GM23248 (cell line): ENCODE results near the gene PDIA5. TPM values are rescaled to one million over a fixed set of nuclear protein-coding genes. Genes with fewer than 3 reads are reported as not detected.

Experiments
- DNase-seq: peaks from one replicate; pipeline ENCODE4 v3.0.0-alpha.2; 2015
- H2AFZ ChIP-seq: fragments of 200-600 bp; sonication (generic); 2 replicates; pipeline ENCODE4 v1.6.1; 2016; ENCODE audit warnings: antibody characterized with exemption
- H3F3A ChIP-seq: fragments of 200-600 bp; sonication (generic); 2 replicates; pipeline ENCODE4 v1.6.1; 2016; ENCODE audit warnings: mild to moderate bottlenecking, antibody characterized with exemption, mixed run types; ENCODE audit not compliant: insufficient read depth
- H3K27ac ChIP-seq: fragments of 200-600 bp; sonication (generic); 2 replicates; pipeline ENCODE4 v1.5.1; 2016; ENCODE audit warnings: mild to moderate bottlenecking
- H3K27me3 ChIP-seq: fragments of 200-600 bp; sonication (generic); replicated peaks from 2 replicates; pipeline ENCODE4 v1.6.1; 2016; ENCODE audit warnings: mild to moderate bottlenecking; ENCODE audit not compliant: insufficient read depth
- H3K36me3 ChIP-seq: fragments of 200-600 bp; sonication (generic); 2 replicates; pipeline ENCODE4 v1.6.1; 2016; ENCODE audit warnings: low read depth, mild to moderate bottlenecking
- H3K4me1 ChIP-seq: fragments of 200-600 bp; sonication (generic); 2 replicates; pipeline ENCODE4 v1.6.1; 2016; ENCODE audit warnings: mild to moderate bottlenecking; ENCODE audit not compliant: insufficient read depth
- H3K4me2 ChIP-seq: fragments of 200-600 bp; sonication (generic); one replicate; pipeline ENCODE4 v1.6.1; 2016; ENCODE audit warnings: mild to moderate bottlenecking; ENCODE audit not compliant: unreplicated experiment
- H3K4me3 ChIP-seq: fragments of 200-600 bp; sonication (generic); 2 replicates; pipeline ENCODE4 v1.5.1; 2016; ENCODE audit warnings: mild to moderate bottlenecking
- H3K79me2 ChIP-seq: fragments of 200-600 bp; sonication (generic); 2 replicates; pipeline ENCODE4 v1.6.1; 2016; ENCODE audit warnings: mild to moderate bottlenecking; ENCODE audit not compliant: insufficient read depth
- H3K9ac ChIP-seq: fragments of 200-600 bp; sonication (generic); 2 replicates; pipeline ENCODE4 v1.6.1; 2016; ENCODE audit warnings: mild to moderate bottlenecking
- H3K9me2 ChIP-seq: fragments of 200-600 bp; sonication (generic); 2 replicates; pipeline ENCODE4 v1.6.1; 2016; ENCODE audit warnings: mixed run types, mild to moderate bottlenecking, moderate library complexity; ENCODE audit not compliant: insufficient read depth
- H3K9me3 ChIP-seq: fragments of 200-600 bp; sonication (generic); one replicate; pipeline ENCODE4 v1.6.1; 2017; ENCODE audit warnings: low read depth
- H4K20me1 ChIP-seq: fragments of 200-600 bp; sonication (generic); 2 replicates; pipeline ENCODE4 v1.6.0; 2016; ENCODE audit not compliant: insufficient read depth
- EZH2 ChIP-seq: fragments of 200-600 bp; sonication (generic); IDR thresholded peaks from 2 replicates; pipeline ENCODE4 v1.6.1; 2018; ENCODE audit warnings: antibody characterized with exemption, mild to moderate bottlenecking; ENCODE audit not compliant: insufficient read depth, poor library complexity, severe bottlenecking
- EZH2phosphoT487 ChIP-seq: fragments of 200-600 bp; sonication (generic); IDR thresholded peaks from 2 replicates; pipeline ENCODE4 v1.6.1; 2018; ENCODE audit warnings: antibody characterized with exemption, moderate library complexity, mild to moderate bottlenecking, low read depth; ENCODE audit not compliant: insufficient read depth
- WGBS, 2 experiments: methylation state at CpG; one replicate each; pipeline ENCODE4 v1.1.6; 2015 to 2017; ENCODE audit warnings: low lambda C conversion rate in 2 of 2, low coverage in 1 of 2; ENCODE audit errors: missing lambda C conversion rate in 2 of 2; 5-methylcytosine and 5-hydroxymethylcytosine counted together
- in situ Hi-C: fragments of 300-500 bp; cut with MboI; formaldehyde crosslinking; loops from 2 replicates; pipeline ENCODE4 v1.15.0; 2020
- polyA plus RNA-seq: library from polyadenylated mRNA; unstranded; fragments of >200 nt; fragmentation: Nextera tagmentation; extraction: Ambion mirVana; gene quantifications from 2 replicates; pipeline ENCODE4 v1.2.1, GENCODE V29; 2016
- total RNA-seq: library from RNA; depleted of rRNA; stranded (reverse); fragments of >200 nt; shearing (Covaris generic); gene quantifications from 2 replicates; pipeline ENCODE4 v1.2.3, GENCODE V29; 2014

PDIA5 gene
- total and polyA plus RNA-seq, 2 experiments from 2014 or later, result 49.1 to 57.3 TPM

- 87 to 89% methylated on average over 15 of the region's 15 CpGs for WGBS, 2 experiments
- no peaks in the 10 kb centered on the region for H3K9me3 ChIP-seq
- peaks cover 8% of the 10 kb centered on the region for H3F3A ChIP-seq
- no peak for DNase-seq
- no peak overlapping the region for H3K4me3 ChIP-seq
- TF ChIP-seq EZH2phosphoT487, result no peak
- TF ChIP-seq EZH2, result no peak
- H3K36me3 ChIP-seq, result 0 out of 2 replicates have a peak, but pooled peaks cover 7% of the 10 kb centered on the region
- in situ Hi-C loops, result no loop called here
- no peaks in the 10 kb centered on the region for H4K20me1 ChIP-seq
- H3K4me1 ChIP-seq, result peaks cover 8% of the 10 kb centered on the region; the same call in 1 of the 2 replicates
- no peak overlapping the region for H3K9ac ChIP-seq
- no peak overlapping the region for H2AFZ ChIP-seq
- no peaks in the 10 kb centered on the region for H3K79me2 ChIP-seq
- no peaks in the 10 kb centered on the region for H3K27me3 ChIP-seq
- no peaks in the 10 kb centered on the region for H3K9me2 ChIP-seq
- H3K27ac ChIP-seq, result no peak overlapping the region
- no peak overlapping the region for H3K4me2 ChIP-seq
Observed at GRCh38 chr3:123156276-123156995, 89.6 kb downstream of the PDIA5 start.

- H3F3A ChIP-seq, result peaks cover 8% of the 10 kb centered on the region
- H2AFZ ChIP-seq, result no peak overlapping the region
- DNase-seq, result no peak
- TF ChIP-seq EZH2, result no peak
- no peak for TF ChIP-seq EZH2phosphoT487
- H4K20me1 ChIP-seq, result no peaks in the 10 kb centered on the region
- no peak overlapping the region for H3K4me2 ChIP-seq
- no peaks in the 10 kb centered on the region for H3K79me2 ChIP-seq
- in situ Hi-C loops, result no loop called here
- no peak overlapping the region for H3K27ac ChIP-seq
- no peak overlapping the region for H3K4me3 ChIP-seq
- H3K4me1 ChIP-seq, result peaks cover 8% of the 10 kb centered on the region; the same call in 1 of the 2 replicates
- H3K36me3 ChIP-seq, result 0 out of 2 replicates have a peak, but pooled peaks cover 7% of the 10 kb centered on the region
- H3K9ac ChIP-seq, result no peak overlapping the region
- no peaks in the 10 kb centered on the region for H3K27me3 ChIP-seq
- no peaks in the 10 kb centered on the region for H3K9me2 ChIP-seq
- 96 to 100% methylated on average over 2 of the region's 2 CpGs for WGBS, 2 experiments
- H3K9me3 ChIP-seq, result no peaks in the 10 kb centered on the region
Observed at GRCh38 chr3:123157209-123157597, 90.4 kb downstream of the PDIA5 start.

GRCh38 chr3:123157598-123158287 lies 90.9 kb downstream of the PDIA5 start:
- Histone ChIP-seq H3F3A (peaks cover 8% of the 10 kb centered on the region), H4K20me1 (no peaks in the 10 kb centered on the region), H3K4me1 (peaks cover 8% of the 10 kb centered on the region; the same call in 1 of the 2 replicates), H3K9me2 (no peaks in the 10 kb centered on the region), H3K9me3 (no peaks in the 10 kb centered on the region), H3K9ac (no peak overlapping the region), H3K36me3 (peaks cover 7% of the 10 kb centered on the region; the same call in 1 of the 2 replicates), H3K79me2 (no peaks in the 10 kb centered on the region), H3K27me3 (no peaks in the 10 kb centered on the region), H3K27ac (no peak overlapping the region), H3K4me2 (no peak overlapping the region), H3K4me3 (no peak overlapping the region), H2AFZ (no peak overlapping the region)
- no peak for DNase-seq
- in situ Hi-C loops, result no loop called here
- WGBS, 2 experiments, result 83 to 84% methylated on average over 4 of the region's 4 CpGs
- TF ChIP-seq EZH2phosphoT487 (no peak), EZH2 (no peak)

GRCh38 chr3:123158330-123158729 lies 91.5 kb downstream of the PDIA5 start:
- Histone ChIP-seq H3K27ac (no peak overlapping the region), H3F3A (peaks cover 8% of the 10 kb centered on the region), H4K20me1 (no peaks in the 10 kb centered on the region), H3K4me2 (no peak overlapping the region), H3K9ac (no peak overlapping the region), H3K4me1 (peaks cover 8% of the 10 kb centered on the region; the same call in 1 of the 2 replicates), H3K9me3 (no peaks in the 10 kb centered on the region), H3K79me2 (no peaks in the 10 kb centered on the region), H3K36me3 (peaks cover 1% of the 10 kb centered on the region; the same call in 1 of the 2 replicates), H3K27me3 (no peaks in the 10 kb centered on the region), H3K9me2 (no peaks in the 10 kb centered on the region), H3K4me3 (no peak overlapping the region), H2AFZ (no peak overlapping the region)
- DNase-seq, result peak; percentile 14
- in situ Hi-C loops, result no loop called here
- TF ChIP-seq EZH2phosphoT487 (no peak), EZH2 (no peak)
- WGBS, 2 experiments, result 64 to 68% methylated on average over 4 of the region's 4 CpGs
